ENCODE measurements around the gene ENTHD1. TPM values are rescaled to one million over a fixed set of nuclear protein-coding genes. Genes with fewer than 3 reads are reported as not detected.
A peak's percentile ranks its signal among the peaks of the same experiment; 100 is the strongest.

ENTHD1 gene
- total and polyA plus RNA-seq, 10 of the 15 experiments (the other 5 are each of a cell fraction or from before 2014, with no cell fraction given): 0.09 to 0.52 (median 0.21) TPM; not detected in 1

DNA sequence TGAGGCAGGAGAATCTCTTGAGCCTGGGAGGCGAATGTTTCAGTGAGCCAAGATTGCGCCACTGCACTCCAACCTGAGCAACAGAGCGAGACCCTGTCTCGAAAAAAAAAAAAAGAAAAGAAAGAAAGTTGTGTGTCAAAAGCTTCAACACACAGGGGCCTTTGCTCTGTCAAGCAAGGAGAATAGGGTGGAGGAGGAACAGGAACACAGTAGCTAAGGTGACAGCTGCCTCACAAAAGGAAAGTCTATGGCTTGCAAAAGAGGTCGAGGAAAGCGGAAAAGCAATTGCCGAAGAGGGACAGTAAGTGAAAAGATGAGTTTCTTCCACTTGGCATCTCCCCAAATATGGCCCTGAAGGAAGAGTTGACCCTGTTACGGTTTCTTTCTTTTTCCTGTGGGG is 40.2 kb upstream of the ENTHD1 start (continued):
- no peak for TF ChIP-seq ATF3 (IDR thresholded peaks at IDR 0.05; ENCODE audit: borderline replicate concordance, extremely low read depth, low read depth, low read length)
- TF ChIP-seq HCFC1 (IDR thresholded peaks at IDR 0.05; ENCODE audit: low read length): no peak
- TF ChIP-seq, protein P1, sequence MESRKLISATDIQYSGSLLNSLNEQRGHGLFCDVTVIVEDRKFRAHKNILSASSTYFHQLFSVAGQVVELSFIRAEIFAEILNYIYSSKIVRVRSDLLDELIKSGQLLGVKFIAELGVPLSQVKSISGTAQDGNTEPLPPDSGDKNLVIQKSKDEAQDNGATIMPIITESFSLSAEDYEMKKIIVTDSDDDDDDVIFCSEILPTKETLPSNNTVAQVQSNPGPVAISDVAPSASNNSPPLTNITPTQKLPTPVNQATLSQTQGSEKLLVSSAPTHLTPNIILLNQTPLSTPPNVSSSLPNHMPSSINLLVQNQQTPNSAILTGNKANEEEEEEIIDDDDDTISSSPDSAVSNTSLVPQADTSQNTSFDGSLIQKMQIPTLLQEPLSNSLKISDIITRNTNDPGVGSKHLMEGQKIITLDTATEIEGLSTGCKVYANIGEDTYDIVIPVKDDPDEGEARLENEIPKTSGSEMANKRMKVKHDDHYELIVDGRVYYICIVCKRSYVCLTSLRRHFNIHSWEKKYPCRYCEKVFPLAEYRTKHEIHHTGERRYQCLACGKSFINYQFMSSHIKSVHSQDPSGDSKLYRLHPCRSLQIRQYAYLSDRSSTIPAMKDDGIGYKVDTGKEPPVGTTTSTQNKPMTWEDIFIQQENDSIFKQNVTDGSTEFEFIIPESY (IDR thresholded peaks at IDR 0.05): no peak
- no peak for TF ChIP-seq SP1 (IDR thresholded peaks at IDR 0.05; ENCODE audit: low read depth, low read length)
- TF ChIP-seq PAX5 (IDR thresholded peaks at IDR 0.05; ENCODE audit: borderline replicate concordance, low read depth, low read length): peak; percentile 35; the same call in 1 of the 2 replicates
- TF ChIP-seq SPI1 (IDR thresholded peaks at IDR 0.05; ENCODE audit: borderline replicate concordance, insufficient read depth, low read depth, low read length): peak; percentile 18; the same call in 1 of the 2 replicates
- no peak for TF ChIP-seq GATAD2B (conservative IDR thresholded peaks at IDR 0.05; ENCODE audit: low read depth)

DNA sequence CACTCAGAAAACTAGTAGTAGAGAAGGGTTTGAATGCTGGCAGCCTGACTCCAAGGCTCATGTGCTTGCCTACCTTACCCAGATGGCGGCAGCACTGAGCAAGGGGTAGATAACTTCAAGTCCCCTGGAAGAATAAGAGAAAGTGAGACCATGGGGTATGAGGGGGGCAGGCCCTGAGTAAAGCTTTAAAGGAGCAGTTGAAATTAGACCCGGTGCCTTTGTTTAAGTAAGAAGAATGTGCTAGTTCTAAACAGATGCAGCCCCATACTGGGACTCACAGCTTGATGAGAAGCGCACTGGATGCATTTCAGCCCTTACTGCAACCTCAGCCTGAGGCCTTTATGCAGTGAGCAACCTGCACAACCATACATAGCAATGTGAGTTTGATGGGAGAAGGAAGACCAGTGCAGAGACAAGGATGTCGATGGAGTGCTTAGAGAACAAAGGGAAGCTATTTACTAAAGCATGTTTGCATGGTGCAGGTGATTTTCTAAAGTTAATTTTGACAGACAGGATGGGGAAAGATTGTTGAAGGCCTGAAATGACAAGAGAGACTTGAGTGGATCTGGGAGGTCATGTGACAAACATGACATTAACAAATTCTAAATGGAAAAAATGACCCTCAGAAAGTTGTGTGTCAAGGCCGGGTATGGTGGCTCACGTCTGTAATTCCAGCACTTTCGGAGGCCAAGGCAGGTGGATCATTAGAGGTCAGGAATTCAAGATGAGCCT is 39.5 kb upstream of the ENTHD1 start:
- intact Hi-C loops (cut with micrococcal nuclease; ENCODE audit: unreplicated experiment) (loop anchor here (10.0 kb wide), 2 partner anchors 92 to 298 kb away; no protein-coding TSS in a partner anchor), in situ Hi-C loops (cut with MboI) (no loop called here)
- no peak overlapping the region for H3K27ac ChIP-seq (ENCODE audit: control insufficient read depth, insufficient read depth)
- no peaks in the 10 kb centered on the region for H3K27me3 ChIP-seq (replicated peaks in 1 of 2; ENCODE audit: control insufficient read depth in 2 of 2, insufficient read depth in 2 of 2, low read length in 1 of 2)
- no peak overlapping the region for H3K9ac ChIP-seq (ENCODE audit: control insufficient read depth, insufficient read depth, low read length)
- peaks cover 37% of the 10 kb centered on the region for H3K4me1 ChIP-seq (ENCODE audit: control insufficient read depth, insufficient read depth, low read length)
- SMC1A ChIA-PET (ENCODE audit: uncharacterized antibody, unreplicated experiment): interaction anchor here (0.7 to 4.1 kb wide), 27 partner anchors 9 to 223 kb away, joined by 3 to 34 read pairs (median 7); partner anchors contain the start of genes GRAP2 and TMA7B
- H4K20me1 ChIP-seq (ENCODE audit: control insufficient read depth, insufficient read depth): no peaks in the 10 kb centered on the region; the same call in 1 of the 2 replicates
- H3K4me3 ChIP-seq: no peak overlapping the region
- FAIRE-seq (no peak), ATAC-seq (peak; percentile 82), DNase-seq (ENCODE audit: low read depth, low spot score) (no peak)
- POLR2A ChIA-PET: interaction anchor here (0.6 to 1.6 kb wide), 14 partner anchors 9 to 948 kb away, joined by 3 to 6 read pairs (median 4); no protein-coding TSS in a partner anchor
- 73% methylated on average over 7 of the region's 7 CpGs for WGBS (ENCODE audit: insufficient coverage, insufficient replicate concordance, low lambda C conversion rate, missing lambda C conversion rate)
- RAD21 ChIA-PET (ENCODE audit: unreplicated experiment): interaction anchor here (0.6 to 3.8 kb wide), 18 partner anchors 10 to 242 kb away, joined by 3 to 34 read pairs (median 4); no protein-coding TSS in a partner anchor
- BruUV-seq (replicated peaks): no TSS peak
- no peaks in the 10 kb centered on the region for H3K9me3 ChIP-seq (replicated peaks; ENCODE audit: control insufficient read depth, insufficient read depth, low read length)
- H3K79me2 ChIP-seq (ENCODE audit: control insufficient read depth, insufficient read depth, low read length): peaks cover 89% of the 10 kb centered on the region
- no peak overlapping the region for H2AFZ ChIP-seq (ENCODE audit: control insufficient read depth, low read depth, low read length)
- H3K36me3 ChIP-seq (ENCODE audit: control insufficient read depth in 2 of 2, insufficient read depth in 2 of 2, low read length in 1 of 2): peaks cover 5 to 7% of the 10 kb centered on the region in 2 experiments
- peak overlapping the region; percentile 67 for H3K4me2 ChIP-seq (ENCODE audit: control insufficient read depth, insufficient read depth)
- CTCF ChIA-PET: interaction anchor here (0.9 to 2.9 kb wide), 24 partner anchors 9 to 198 kb away, joined by 3 to 39 read pairs (median 5); no protein-coding TSS in a partner anchor
- no peak for TF ChIP-seq BRCA1 (IDR thresholded peaks at IDR 0.05; ENCODE audit: low read depth, low read length)
- no peak for TF ChIP-seq FOS (IDR thresholded peaks at IDR 0.05; ENCODE audit: borderline replicate concordance, extremely low read depth, insufficient read length)
- TF ChIP-seq RAD21 (IDR thresholded peaks at IDR 0.05; ENCODE audit: insufficient read depth, low read depth, low read length): peak; percentile 63
- TF ChIP-seq, protein P2, sequence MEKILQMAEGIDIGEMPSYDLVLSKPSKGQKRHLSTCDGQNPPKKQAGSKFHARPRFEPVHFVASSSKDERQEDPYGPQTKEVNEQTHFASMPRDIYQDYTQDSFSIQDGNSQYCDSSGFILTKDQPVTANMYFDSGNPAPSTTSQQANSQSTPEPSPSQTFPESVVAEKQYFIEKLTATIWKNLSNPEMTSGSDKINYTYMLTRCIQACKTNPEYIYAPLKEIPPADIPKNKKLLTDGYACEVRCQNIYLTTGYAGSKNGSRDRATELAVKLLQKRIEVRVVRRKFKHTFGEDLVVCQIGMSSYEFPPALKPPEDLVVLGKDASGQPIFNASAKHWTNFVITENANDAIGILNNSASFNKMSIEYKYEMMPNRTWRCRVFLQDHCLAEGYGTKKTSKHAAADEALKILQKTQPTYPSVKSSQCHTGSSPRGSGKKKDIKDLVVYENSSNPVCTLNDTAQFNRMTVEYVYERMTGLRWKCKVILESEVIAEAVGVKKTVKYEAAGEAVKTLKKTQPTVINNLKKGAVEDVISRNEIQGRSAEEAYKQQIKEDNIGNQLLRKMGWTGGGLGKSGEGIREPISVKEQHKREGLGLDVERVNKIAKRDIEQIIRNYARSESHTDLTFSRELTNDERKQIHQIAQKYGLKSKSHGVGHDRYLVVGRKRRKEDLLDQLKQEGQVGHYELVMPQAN (conservative IDR thresholded peaks at IDR 0.05): no peak
- peak; percentile 57; the same call in 1 of the 2 replicates for TF ChIP-seq PKNOX1 (IDR thresholded peaks at IDR 0.05)
- TF ChIP-seq, protein P3, sequence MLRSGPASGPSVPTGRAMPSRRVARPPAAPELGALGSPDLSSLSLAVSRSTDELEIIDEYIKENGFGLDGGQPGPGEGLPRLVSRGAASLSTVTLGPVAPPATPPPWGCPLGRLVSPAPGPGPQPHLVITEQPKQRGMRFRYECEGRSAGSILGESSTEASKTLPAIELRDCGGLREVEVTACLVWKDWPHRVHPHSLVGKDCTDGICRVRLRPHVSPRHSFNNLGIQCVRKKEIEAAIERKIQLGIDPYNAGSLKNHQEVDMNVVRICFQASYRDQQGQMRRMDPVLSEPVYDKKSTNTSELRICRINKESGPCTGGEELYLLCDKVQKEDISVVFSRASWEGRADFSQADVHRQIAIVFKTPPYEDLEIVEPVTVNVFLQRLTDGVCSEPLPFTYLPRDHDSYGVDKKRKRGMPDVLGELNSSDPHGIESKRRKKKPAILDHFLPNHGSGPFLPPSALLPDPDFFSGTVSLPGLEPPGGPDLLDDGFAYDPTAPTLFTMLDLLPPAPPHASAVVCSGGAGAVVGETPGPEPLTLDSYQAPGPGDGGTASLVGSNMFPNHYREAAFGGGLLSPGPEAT (IDR thresholded peaks at IDR 0.05; ENCODE audit: low read depth): no peak

All from GM12878 (cell line).